WI38 (cell line): Measurements from ENCODE around the gene MXRA8.
A peak's percentile ranks its signal among the peaks of the same experiment; 100 is the strongest.

ENCODE experiments used
- H3K4me3 ChIP-seq: 2 replicates; pipeline ENCODE4 v1.5.1; 2011; ENCODE audit warnings: low read depth, mild to moderate bottlenecking, control low read depth, low read length
- CTCF ChIP-seq: IDR thresholded peaks from 2 replicates; pipeline ENCODE4 v1.5.1; 2012; ENCODE audit warnings: low read depth, mild to moderate bottlenecking, control low read depth, low read length

MXRA8 gene

GRCh38 chr1:1349256-1350012 lies 8.9 kb downstream of the MXRA8 start, which contains the start of gene DVL1:
TSS of gene DVL1 (minus strand) at chr1:1349418. CDS start at chr1:1349065, 353 bp downstream.
- peak within 1 kb of the TSS; percentile 74 for H3K4me3 ChIP-seq
- peak; percentile 33; the same call in 1 of the 2 replicates for TF ChIP-seq CTCF

GRCh38 chr1:1348420-1349255 lies 9.7 kb downstream of the MXRA8 start:
- TF ChIP-seq CTCF = no peak
- H3K4me3 ChIP-seq = peak overlapping the region; percentile 74

- H3K4me3 ChIP-seq = peak overlapping the region; percentile 74
- TF ChIP-seq CTCF = no peak
These were observed 10.5 kb downstream of the MXRA8 start for GRCh38 chr1:1347663-1348419.

- H3K4me3 ChIP-seq = peak overlapping the region; percentile 74
- no peak for TF ChIP-seq CTCF
These were observed 11.2 kb downstream of the MXRA8 start for GRCh38 chr1:1347026-1347595.

- H3K4me3 ChIP-seq = no peak overlapping the region
- TF ChIP-seq CTCF = no peak
These were observed 11.9 kb downstream of the MXRA8 start for GRCh38 chr1:1346501-1346890.

- no peak for TF ChIP-seq CTCF
- H3K4me3 ChIP-seq = no peak overlapping the region
These were observed 12.4 kb downstream of the MXRA8 start for GRCh38 chr1:1345860-1346500.
